SK-N-SH (cell line): Measurements from ENCODE around the gene ITSN1. TPM values are rescaled to one million over a fixed set of nuclear protein-coding genes. Genes with fewer than 3 reads are reported as not detected.
A peak's percentile ranks its signal among the peaks of the same experiment; 100 is the strongest.

Experiments used
- CTCF ChIA-PET: fragments of 300-600, 350-600 bp; formaldehyde crosslinking; extraction: SDS; loops from one replicate; lab custom pipeline; 2021; lab: Yijun Ruan, JAX
- POLR2A ChIA-PET: fragments of 350-600 bp; sonication (Branson Sonifier 250); formaldehyde crosslinking; extraction: SDS; loops from one replicate; lab custom pipeline; 2020; ENCODE audit warnings: antibody characterized with exemption, inconsistent platforms; lab: Yijun Ruan, JAX
- DNase-seq: peaks from one replicate; pipeline ENCODE4 v3.0.0; 2012
- H2AFZ ChIP-seq: fragments of 200-600 bp; sonication (generic); 2 replicates; pipeline ENCODE4 v1.8.1; 2016; ENCODE audit warnings: antibody characterized with exemption, mild to moderate bottlenecking, low read depth
- H3F3A ChIP-seq: fragments of 200-600 bp; sonication (generic); replicated peaks from 2 replicates; pipeline ENCODE3; 2016; ENCODE audit warnings: antibody characterized with exemption, mild to moderate bottlenecking; ENCODE audit not compliant: insufficient read depth
- H3K27ac ChIP-seq, 2 experiments: fragments of 200-500 bp in 1 of 2; fragments of 200-600 bp in 1 of 2; sonication (Bioruptor generic) in 1 of 2; sonication (generic), shearing (Covaris generic) in 1 of 2; 2 replicates each; pipeline versions ENCODE4 v1.5.1 to v1.6.1; 2014 to 2016; ENCODE audit warnings: low read depth in 2 of 2, inconsistent platforms in 1 of 2, low read length in 1 of 2, mild to moderate bottlenecking in 1 of 2, mixed read lengths in 1 of 2
- H3K27me3 ChIP-seq: fragments of 200-600 bp; sonication (generic), shearing (Covaris generic); 2 replicates; pipeline ENCODE4 v1.6.1; 2016; ENCODE audit warnings: mixed run types; ENCODE audit not compliant: insufficient read depth
- H3K36me3 ChIP-seq, 2 experiments: fragments of 200-500 bp in 1 of 2; fragments of 200-600 bp in 1 of 2; sonication (Bioruptor generic) in 1 of 2; sonication (generic) in 1 of 2; replicated peaks in 1 of 2; 2 replicates each; pipeline versions ENCODE3 to v1.5.1; 2014 to 2016; ENCODE audit warnings: low read length in 1 of 2, mild to moderate bottlenecking in 1 of 2; ENCODE audit not compliant: insufficient read depth in 2 of 2, control insufficient read depth in 1 of 2
- H3K4me1 ChIP-seq, 2 experiments: fragments of 200-500 bp in 1 of 2; fragments of 200-600 bp in 1 of 2; sonication (Bioruptor generic) in 1 of 2; sonication (generic), shearing (Covaris generic) in 1 of 2; 2 replicates each; pipeline versions ENCODE4 v1.5.1 to v1.6.1; 2014 to 2016; ENCODE audit warnings: low read depth in 1 of 2, low read length in 1 of 2, mixed run types in 1 of 2; ENCODE audit not compliant: insufficient read depth in 2 of 2, control insufficient read depth in 1 of 2
- H3K4me2 ChIP-seq: fragments of 200-600 bp; sonication (generic), shearing (Covaris generic); 2 replicates; pipeline ENCODE4 v1.6.1; 2017; ENCODE audit warnings: mixed run types
- H3K4me3 ChIP-seq, 2 experiments: fragments of 200-500 bp in 1 of 2; fragments of 200-600 bp in 1 of 2; sonication (Bioruptor generic) in 1 of 2; sonication (generic), shearing (Covaris generic) in 1 of 2; 2 replicates each; pipeline versions ENCODE4 v1.5.1 to v1.8.1; 2014 to 2016; ENCODE audit warnings: low read depth in 2 of 2, inconsistent platforms in 1 of 2, low read length in 1 of 2, mild to moderate bottlenecking in 1 of 2, mixed read lengths in 1 of 2, moderate library complexity in 1 of 2
- H3K79me2 ChIP-seq: fragments of 200-600 bp; sonication (generic); 2 replicates; pipeline ENCODE4 v1.8.1; 2017; ENCODE audit warnings: mild to moderate bottlenecking; ENCODE audit not compliant: insufficient read depth
- H3K9ac ChIP-seq: fragments of 200-600 bp; sonication (generic); 2 replicates; pipeline ENCODE4 v1.6.1; 2017; ENCODE audit warnings: mixed run types
- H3K9me2 ChIP-seq: fragments of 200-600 bp; sonication (generic); 2 replicates; pipeline ENCODE4 v1.6.1; 2017; ENCODE audit warnings: mixed run types
- H3K9me3 ChIP-seq: fragments of 200-600 bp; sonication (generic); 2 replicates; pipeline ENCODE4 v1.6.1; 2017; ENCODE audit warnings: mixed run types, mild to moderate bottlenecking, moderate library complexity
- H4K20me1 ChIP-seq: fragments of 200-600 bp; sonication (generic); 2 replicates; pipeline ENCODE4 v1.6.1; 2017; ENCODE audit warnings: mild to moderate bottlenecking, mixed run types; ENCODE audit not compliant: insufficient read depth
- CTCF ChIP-seq: fragments of 200-600 bp; sonication (generic); IDR thresholded peaks from 2 replicates; pipeline ENCODE4 v1.6.1; 2017; ENCODE audit warnings: antibody characterized with exemption, mild to moderate bottlenecking, moderate library complexity
- EP300 ChIP-seq, 2 experiments: IDR thresholded peaks; 2 replicates each; pipeline versions ENCODE4 v1.4.0 to v1.6.1; 2012; ENCODE audit warnings: borderline replicate concordance in 1 of 2, low read depth in 1 of 2, low read length in 1 of 2
- GABPA ChIP-seq: IDR thresholded peaks from 2 replicates; pipeline ENCODE4 v1.4.0; 2012; ENCODE audit warnings: low read depth, mild to moderate bottlenecking
- GATA2 ChIP-seq: sonication (generic); formaldehyde crosslinking; IDR thresholded peaks from 2 replicates; pipeline ENCODE4 v1.5.0; 2020; ENCODE audit warnings: mild to moderate bottlenecking, missing genetic modification reagents
- JUND ChIP-seq: IDR thresholded peaks from 2 replicates; pipeline ENCODE4 v1.4.0; 2012
- MXI1 ChIP-seq: IDR thresholded peaks from 2 replicates; pipeline ENCODE4 v1.6.1; 2012; ENCODE audit warnings: mild to moderate bottlenecking, low read depth, low read length, improper control_type of control experiment
- NRF1 ChIP-seq: IDR thresholded peaks from 2 replicates; pipeline ENCODE4 v1.6.1; 2012; ENCODE audit warnings: low read depth, mild to moderate bottlenecking, low read length
- PBX3 ChIP-seq: IDR thresholded peaks from 2 replicates; pipeline ENCODE4; 2012
- RFX5 ChIP-seq: IDR thresholded peaks from 2 replicates; pipeline ENCODE4 v1.6.1; 2012; ENCODE audit warnings: mild to moderate bottlenecking, improper control_type of control experiment, low read length
- TCF12 ChIP-seq: IDR thresholded peaks from 2 replicates; pipeline ENCODE4 v1.4.0; 2012
- TEAD4 ChIP-seq: IDR thresholded peaks from 2 replicates; pipeline ENCODE4 v1.4.0; 2012; ENCODE audit warnings: mild to moderate bottlenecking, borderline replicate concordance; ENCODE audit not compliant: insufficient read depth
- WGBS: methylation state at CpG from one replicate; pipeline ENCODE4 v1.1.6; 2017; ENCODE audit warnings: low lambda C conversion rate; 5-methylcytosine and 5-hydroxymethylcytosine counted together
- polyA plus RNA-seq, 3 experiments: library from polyadenylated mRNA; depleted of rRNA; stranded (reverse); fragments of >200 nt; gene quantifications; 2 replicates each; pipeline ENCODE4 v1.2.3, GENCODE V29; 2012
- TF ChIP-seq, protein P1 (sequence below): fragments of 150-350 bp; IDR thresholded peaks from 2 replicates; pipeline ENCODE4 v1.6.1; 2017; ENCODE audit warnings: antibody characterized with exemption, low read length, low read depth, borderline replicate concordance
- TF ChIP-seq, protein P2 (sequence below): IDR thresholded peaks from 2 replicates; pipeline ENCODE4 v1.6.1; 2012; ENCODE audit warnings: mild to moderate bottlenecking, low read depth, low read length, moderate library complexity

Gene ITSN1
- polyA plus RNA-seq, 1 of the 3 experiments (the other 2 are of a cell fraction): 27.8 TPM

DNA sequence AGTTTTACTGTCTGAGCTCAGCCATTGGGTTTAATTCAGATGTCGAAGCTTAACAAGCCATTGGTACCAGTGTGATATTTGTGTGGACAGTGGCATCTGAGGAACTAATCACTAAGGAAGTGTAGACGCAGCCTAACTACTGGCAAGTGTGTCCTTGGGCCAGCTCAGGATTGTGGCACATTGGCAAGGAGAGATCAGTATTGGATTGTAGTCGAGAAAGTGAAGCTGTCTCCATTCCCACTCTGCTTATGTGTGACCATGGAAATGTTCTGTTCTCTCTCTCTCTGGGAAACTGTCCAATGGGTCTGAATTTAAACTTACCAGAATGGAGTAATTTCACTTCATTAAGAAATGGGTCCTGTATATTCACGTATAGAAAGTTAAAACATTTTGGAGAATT is 112.2 kb downstream of the ITSN1 start:
- Histone ChIP-seq H3K9me2 (no peaks in the 10 kb centered on the region), H3K27ac (no peak overlapping the region), H3K79me2 (no peaks in the 10 kb centered on the region), H3K4me2 (no peak overlapping the region), H3K9ac (no peak overlapping the region), H4K20me1 (no peaks in the 10 kb centered on the region), H3K4me3 (no peak overlapping the region), H3K4me1 (no peaks in the 10 kb centered on the region; a peak in 1 of 4 replicates), H3K9me3 (no peaks in the 10 kb centered on the region), H3K36me3 (peaks cover 10 to 30% of the 10 kb centered on the region in 2 experiments), H3K27me3 (no peaks in the 10 kb centered on the region), H2AFZ (no peak overlapping the region), H3F3A (peaks cover 8% of the 10 kb centered on the region)
- WGBS: 92% methylated on average over 4 of the region's 4 CpGs
- no peak for DNase-seq
- TF ChIP-seq TCF12: no peak
- POLR2A ChIA-PET: no interaction called here
- CTCF ChIA-PET: no interaction called here

GRCh38 chr21:33755354-33755753 is 113.1 kb downstream of the ITSN1 start:
- Histone ChIP-seq H3K4me1 (no peaks in the 10 kb centered on the region), H3K27ac (no peak overlapping the region), H3K9ac (no peak overlapping the region), H3K4me2 (no peak overlapping the region), H4K20me1 (no peaks in the 10 kb centered on the region), H3K36me3 (peaks cover 8 to 31% of the 10 kb centered on the region in 2 experiments), H3K9me3 (no peaks in the 10 kb centered on the region), H3K9me2 (no peaks in the 10 kb centered on the region), H3K27me3 (no peaks in the 10 kb centered on the region), H3K4me3 (no peak overlapping the region), H3F3A (peaks cover 17% of the 10 kb centered on the region), H2AFZ (no peak overlapping the region)
- WGBS: 100% methylated on average over 1 of the region's 1 CpG
- ChIA-PET CTCF (interaction anchor here (0.7 kb wide), 1 partner anchor 64 kb away, joined by 3 read pairs; no protein-coding TSS in a partner anchor), POLR2A (no interaction called here)
- DNase-seq: no peak
- no peak for TF ChIP-seq MXI1
- TF ChIP-seq EP300 (IDR thresholded peaks at IDR 0.05; ENCODE audit: borderline replicate concordance in 1 of 2, low read depth in 1 of 2, low read length in 1 of 2): no peak
- no peak for TF ChIP-seq GATA2
- TF ChIP-seq NRF1: no peak
- no peak for TF ChIP-seq GABPA
- TF ChIP-seq PBX3: no peak
- TF ChIP-seq, protein P1, sequence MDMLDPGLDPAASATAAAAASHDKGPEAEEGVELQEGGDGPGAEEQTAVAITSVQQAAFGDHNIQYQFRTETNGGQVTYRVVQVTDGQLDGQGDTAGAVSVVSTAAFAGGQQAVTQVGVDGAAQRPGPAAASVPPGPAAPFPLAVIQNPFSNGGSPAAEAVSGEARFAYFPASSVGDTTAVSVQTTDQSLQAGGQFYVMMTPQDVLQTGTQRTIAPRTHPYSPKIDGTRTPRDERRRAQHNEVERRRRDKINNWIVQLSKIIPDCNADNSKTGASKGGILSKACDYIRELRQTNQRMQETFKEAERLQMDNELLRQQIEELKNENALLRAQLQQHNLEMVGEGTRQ: no peak
- TF ChIP-seq, all 33 proteins: peak for 0
- no peaks in the 10 kb centered on the region for H3K79me2 ChIP-seq

DNA sequence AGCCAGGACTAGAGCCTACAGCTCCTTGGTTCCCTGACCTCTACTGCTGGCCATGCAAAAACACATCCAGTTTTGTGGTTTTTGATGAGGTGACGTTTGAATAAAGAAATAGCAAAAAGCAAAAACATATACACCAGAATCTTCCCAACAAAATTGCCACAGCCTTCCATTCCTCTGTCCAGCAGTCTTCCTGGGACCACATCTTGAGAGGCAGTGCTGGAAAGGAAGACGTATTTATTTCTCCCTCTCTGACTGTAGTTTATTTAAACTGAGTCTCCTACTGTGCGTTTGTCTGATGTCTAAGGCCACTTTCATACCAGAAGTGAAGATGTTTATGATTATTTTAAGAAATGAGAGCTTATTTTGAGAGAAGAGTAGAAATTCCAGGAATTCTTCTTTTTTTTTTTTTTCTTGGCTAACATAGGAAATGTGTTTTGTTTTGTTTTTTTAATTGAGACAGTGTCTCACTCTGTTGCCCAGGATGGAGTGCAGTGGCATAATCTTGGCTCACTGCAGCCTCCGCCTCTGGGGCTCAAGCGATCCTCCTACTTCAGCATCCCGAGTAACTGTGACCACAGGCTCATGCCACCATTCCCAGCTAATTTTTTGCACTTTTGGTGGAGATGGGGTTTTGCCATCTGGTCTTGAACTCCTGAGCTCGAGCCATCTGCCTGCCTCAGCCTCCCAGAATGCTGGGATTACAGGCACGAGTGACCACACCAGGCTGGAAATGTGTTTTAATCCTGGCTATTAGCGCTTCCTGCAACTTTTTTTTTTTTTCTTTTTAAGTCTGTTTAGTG is 118.5 kb downstream of the ITSN1 start:
- whole genome bisulfite sequencing: 68% methylated on average over 9 of the region's 9 CpGs
- Histone ChIP-seq H3K27me3 (no peaks in the 10 kb centered on the region), H3K4me1 (peaks cover 0 to 21% of the 10 kb centered on the region in 2 experiments; a peak in 1 of 4 replicates), H3F3A (peaks cover 46% of the 10 kb centered on the region), H3K36me3 (peaks cover 2 to 25% of the 10 kb centered on the region in 2 experiments), H3K9ac (peak overlapping the region; percentile 64), H3K4me3 (no peak overlapping the region), H3K9me3 (no peaks in the 10 kb centered on the region), H3K27ac (peak overlapping the region; percentile 25 to 93; a peak in 3 of 4 replicates), H4K20me1 (no peaks in the 10 kb centered on the region), H3K9me2 (no peaks in the 10 kb centered on the region), H3K79me2 (peaks cover 4% of the 10 kb centered on the region; the same call in 1 of the 2 replicates), H2AFZ (no peak overlapping the region), H3K4me2 (peak overlapping the region; percentile 62)
- ChIA-PET CTCF (no interaction called here), POLR2A (no interaction called here)
- DNase-seq: no peak
- TF ChIP-seq TCF12 (peak; percentile 31; the same call in 1 of the 2 replicates), TEAD4 (peak; percentile 24; the same call in 1 of the 2 replicates), CTCF (no peak), JUND (no peak), GATA2 (no peak), RFX5 (no peak)
- TF ChIP-seq, protein P2, sequence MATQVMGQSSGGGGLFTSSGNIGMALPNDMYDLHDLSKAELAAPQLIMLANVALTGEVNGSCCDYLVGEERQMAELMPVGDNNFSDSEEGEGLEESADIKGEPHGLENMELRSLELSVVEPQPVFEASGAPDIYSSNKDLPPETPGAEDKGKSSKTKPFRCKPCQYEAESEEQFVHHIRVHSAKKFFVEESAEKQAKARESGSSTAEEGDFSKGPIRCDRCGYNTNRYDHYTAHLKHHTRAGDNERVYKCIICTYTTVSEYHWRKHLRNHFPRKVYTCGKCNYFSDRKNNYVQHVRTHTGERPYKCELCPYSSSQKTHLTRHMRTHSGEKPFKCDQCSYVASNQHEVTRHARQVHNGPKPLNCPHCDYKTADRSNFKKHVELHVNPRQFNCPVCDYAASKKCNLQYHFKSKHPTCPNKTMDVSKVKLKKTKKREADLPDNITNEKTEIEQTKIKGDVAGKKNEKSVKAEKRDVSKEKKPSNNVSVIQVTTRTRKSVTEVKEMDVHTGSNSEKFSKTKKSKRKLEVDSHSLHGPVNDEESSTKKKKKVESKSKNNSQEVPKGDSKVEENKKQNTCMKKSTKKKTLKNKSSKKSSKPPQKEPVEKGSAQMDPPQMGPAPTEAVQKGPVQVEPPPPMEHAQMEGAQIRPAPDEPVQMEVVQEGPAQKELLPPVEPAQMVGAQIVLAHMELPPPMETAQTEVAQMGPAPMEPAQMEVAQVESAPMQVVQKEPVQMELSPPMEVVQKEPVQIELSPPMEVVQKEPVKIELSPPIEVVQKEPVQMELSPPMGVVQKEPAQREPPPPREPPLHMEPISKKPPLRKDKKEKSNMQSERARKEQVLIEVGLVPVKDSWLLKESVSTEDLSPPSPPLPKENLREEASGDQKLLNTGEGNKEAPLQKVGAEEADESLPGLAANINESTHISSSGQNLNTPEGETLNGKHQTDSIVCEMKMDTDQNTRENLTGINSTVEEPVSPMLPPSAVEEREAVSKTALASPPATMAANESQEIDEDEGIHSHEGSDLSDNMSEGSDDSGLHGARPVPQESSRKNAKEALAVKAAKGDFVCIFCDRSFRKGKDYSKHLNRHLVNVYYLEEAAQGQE: peak; percentile 76; the same call in 1 of the 2 replicates
